GM10847 (cell line): ENCODE measurements around the gene LTA4H.

ENCODE experiments used
- POLR2A ChIP-seq: IDR thresholded peaks from 2 replicates; pipeline ENCODE4 v1.6.1; 2011; ENCODE audit not compliant: insufficient read length; ENCODE audit errors: extremely low read depth

Gene LTA4H

GRCh38 chr12:96020314-96021003 lies 14.9 kb downstream of the LTA4H start:
- no peak for TF ChIP-seq POLR2A

- TF ChIP-seq POLR2A, result no peak
Observed at GRCh38 chr12:96015672-96016071, 19.7 kb downstream of the LTA4H start.

- no peak for TF ChIP-seq POLR2A
Observed at GRCh38 chr12:96014943-96015599, 20.3 kb downstream of the LTA4H start.

- no peak for TF ChIP-seq POLR2A
Observed at GRCh38 chr12:96007729-96008128, 27.7 kb downstream of the LTA4H start.

- TF ChIP-seq POLR2A, result no peak
Observed at GRCh38 chr12:96006727-96007126, 28.7 kb downstream of the LTA4H start.

- TF ChIP-seq POLR2A, result no peak
Observed at GRCh38 chr12:96000858-96001257, 34.5 kb downstream of the LTA4H start.

- TF ChIP-seq POLR2A, result no peak
Observed at GRCh38 chr12:95999484-95999883, 35.9 kb downstream of the LTA4H start.

GRCh38 chr12:95998611-95999286 lies 36.6 kb downstream of the LTA4H start:
- no peak for TF ChIP-seq POLR2A

- no peak for TF ChIP-seq POLR2A
Observed at GRCh38 chr12:95997911-95998510, 37.4 kb downstream of the LTA4H start.

GRCh38 chr12:95997276-95997675 lies 38.1 kb downstream of the LTA4H start:
- TF ChIP-seq POLR2A, result no peak

- no peak for TF ChIP-seq POLR2A
Observed at GRCh38 chr12:95996034-95996658, 39.2 kb downstream of the LTA4H start, which contains the start of gene HAL. Gene HAL (minus strand): TSS chr12:95996344. CDS start chr12:95995910, 434 bp downstream.

- TF ChIP-seq POLR2A, result no peak
Observed at GRCh38 chr12:95995238-95996031, 40.0 kb downstream of the LTA4H start.

GRCh38 chr12:95994476-95994875 lies 40.9 kb downstream of the LTA4H start:
- no peak for TF ChIP-seq POLR2A

GRCh38 chr12:95993907-95994306 lies 41.5 kb downstream of the LTA4H start:
- no peak for TF ChIP-seq POLR2A
